ENCODE measurements around the gene CSTF2T. TPM values are rescaled to one million over a fixed set of nuclear protein-coding genes. Genes with fewer than 3 reads are reported as not detected.
A peak's percentile ranks its signal among the peaks of the same experiment; 100 is the strongest.

Gene CSTF2T, protein sequence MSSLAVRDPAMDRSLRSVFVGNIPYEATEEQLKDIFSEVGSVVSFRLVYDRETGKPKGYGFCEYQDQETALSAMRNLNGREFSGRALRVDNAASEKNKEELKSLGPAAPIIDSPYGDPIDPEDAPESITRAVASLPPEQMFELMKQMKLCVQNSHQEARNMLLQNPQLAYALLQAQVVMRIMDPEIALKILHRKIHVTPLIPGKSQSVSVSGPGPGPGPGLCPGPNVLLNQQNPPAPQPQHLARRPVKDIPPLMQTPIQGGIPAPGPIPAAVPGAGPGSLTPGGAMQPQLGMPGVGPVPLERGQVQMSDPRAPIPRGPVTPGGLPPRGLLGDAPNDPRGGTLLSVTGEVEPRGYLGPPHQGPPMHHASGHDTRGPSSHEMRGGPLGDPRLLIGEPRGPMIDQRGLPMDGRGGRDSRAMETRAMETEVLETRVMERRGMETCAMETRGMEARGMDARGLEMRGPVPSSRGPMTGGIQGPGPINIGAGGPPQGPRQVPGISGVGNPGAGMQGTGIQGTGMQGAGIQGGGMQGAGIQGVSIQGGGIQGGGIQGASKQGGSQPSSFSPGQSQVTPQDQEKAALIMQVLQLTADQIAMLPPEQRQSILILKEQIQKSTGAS
- polyA plus RNA-seq (2012; ENCODE audit: low read depth, missing spikeins) = 10.8 TPM

DNA sequence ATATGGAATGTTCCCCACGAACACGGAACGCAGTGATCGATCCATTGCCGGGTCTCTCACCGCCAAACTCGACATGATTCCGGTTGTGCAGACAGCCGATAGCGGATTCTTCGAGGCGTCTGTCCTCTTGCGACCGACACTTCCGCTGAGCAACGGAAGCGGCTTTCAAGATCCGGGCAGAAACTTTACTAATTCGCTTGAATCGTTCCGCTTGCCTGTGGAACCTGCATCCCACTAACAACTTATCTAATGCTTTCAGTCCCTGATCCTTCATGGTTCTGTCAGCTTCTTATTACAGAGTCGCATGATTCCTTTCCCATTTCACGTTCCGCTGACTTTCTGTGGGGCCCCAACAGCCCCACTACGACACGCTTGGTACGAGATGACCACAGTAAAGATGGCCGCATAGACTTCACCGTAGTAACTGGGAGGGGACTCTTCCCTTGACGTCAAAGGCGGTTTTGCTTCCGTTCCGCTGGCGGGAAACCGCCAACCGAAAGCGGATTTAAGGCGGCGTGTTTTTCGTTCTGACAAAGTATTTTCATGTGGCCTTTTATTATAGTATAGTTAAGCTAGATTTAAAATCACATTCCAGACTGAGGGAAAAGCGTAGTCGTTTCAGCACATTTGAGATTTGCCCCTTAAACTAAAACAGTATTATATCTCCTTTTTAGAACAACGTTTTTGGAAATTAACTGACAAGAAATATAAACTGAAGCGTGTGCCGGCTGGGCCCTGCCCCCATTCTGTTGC, at the start of gene CSTF2T:
CSTF2T (minus strand) TSS at position 121 of the 753 bp plus-strand sequence; CDS start at position 75, 46 bp downstream.
- TF ChIP-seq SPI1 (IDR thresholded peaks at IDR 0.05; ENCODE audit: low read depth, low read length) (no peak), PAX5 (IDR thresholded peaks at IDR 0.05; ENCODE audit: insufficient read depth, low read length, severe bottlenecking) (peak; percentile 33), TAF1 (IDR thresholded peaks at IDR 0.05; ENCODE audit: low read depth, low read length) (peak; percentile 85), POLR2A (IDR thresholded peaks at IDR 0.05; ENCODE audit: low read depth, low read length) (peak; percentile 87), POLR2AphosphoS5 (IDR thresholded peaks at IDR 0.05; ENCODE audit: low read depth, low read length) (peak; percentile 86), POU2F2 (IDR thresholded peaks at IDR 0.05; ENCODE audit: low read depth, low read length) (peak; percentile 46; the same call in 1 of the 2 replicates)

DNA sequence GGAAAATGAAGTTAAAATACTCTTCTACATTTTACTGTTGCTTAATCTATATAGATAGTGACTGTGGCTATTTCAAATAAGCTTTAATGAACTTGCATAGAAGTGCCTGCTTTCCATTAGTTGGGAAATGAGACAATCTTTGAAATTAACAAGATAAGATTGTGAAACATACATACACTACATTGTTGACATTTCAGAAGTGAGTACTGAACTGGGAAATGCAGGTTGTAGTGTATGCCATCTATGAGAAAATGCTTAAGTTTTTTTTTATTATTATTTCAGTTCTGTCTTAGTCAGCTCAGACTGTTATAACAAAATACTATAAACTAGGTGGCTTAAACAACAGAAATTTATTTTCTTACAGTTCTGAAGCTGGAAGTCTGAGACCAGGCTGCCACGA, 49.6 kb upstream of the CSTF2T start:
- FAIRE-seq = no peak
- DNase-seq (ENCODE audit: insufficient read length, low spot score) = no peak
- TF ChIP-seq TAF1 (IDR thresholded peaks at IDR 0.05; ENCODE audit: low read depth, low read length) (no peak), POLR2A (IDR thresholded peaks at IDR 0.05; ENCODE audit: low read depth, low read length) (no peak), SPI1 (IDR thresholded peaks at IDR 0.05; ENCODE audit: low read depth, low read length) (no peak), POLR2AphosphoS5 (IDR thresholded peaks at IDR 0.05; ENCODE audit: low read depth, low read length) (no peak), PAX5 (IDR thresholded peaks at IDR 0.05; ENCODE audit: insufficient read depth, low read length, severe bottlenecking) (no peak), POU2F2 (IDR thresholded peaks at IDR 0.05; ENCODE audit: low read depth, low read length) (no peak)

More for the DNA sequence above, at the start of gene CSTF2T:
- FAIRE-seq (peak; percentile 95), DNase-seq (ENCODE audit: insufficient read length, low spot score) (no peak)

DNA sequence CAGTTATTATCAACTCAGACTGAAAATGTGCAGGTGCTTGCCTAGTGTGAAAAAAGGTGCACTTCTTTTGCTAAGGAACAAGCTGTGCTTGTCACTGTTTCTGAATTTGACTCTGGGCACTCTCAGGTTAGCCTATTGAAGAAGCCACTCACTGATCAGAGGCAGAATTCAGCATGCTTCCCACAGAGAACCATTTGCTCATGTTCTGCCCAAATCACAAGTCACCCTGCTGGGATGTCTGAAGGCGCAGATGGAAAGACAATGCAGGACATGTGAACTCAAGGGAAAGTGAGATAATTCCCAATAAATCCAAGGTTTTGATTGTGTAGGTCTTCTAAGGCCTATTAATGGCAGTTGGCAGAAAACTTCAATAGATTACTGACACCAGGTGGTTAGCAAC, 47.8 kb upstream of the CSTF2T start:
- DNase-seq (ENCODE audit: insufficient read length, low spot score) (no peak), FAIRE-seq (no peak)
- TF ChIP-seq POLR2AphosphoS5 (IDR thresholded peaks at IDR 0.05; ENCODE audit: low read depth, low read length) (no peak), SPI1 (IDR thresholded peaks at IDR 0.05; ENCODE audit: low read depth, low read length) (no peak), POLR2A (IDR thresholded peaks at IDR 0.05; ENCODE audit: low read depth, low read length) (no peak), PAX5 (IDR thresholded peaks at IDR 0.05; ENCODE audit: insufficient read depth, low read length, severe bottlenecking) (no peak), POU2F2 (IDR thresholded peaks at IDR 0.05; ENCODE audit: low read depth, low read length) (no peak), TAF1 (IDR thresholded peaks at IDR 0.05; ENCODE audit: low read depth, low read length) (no peak)

DNA sequence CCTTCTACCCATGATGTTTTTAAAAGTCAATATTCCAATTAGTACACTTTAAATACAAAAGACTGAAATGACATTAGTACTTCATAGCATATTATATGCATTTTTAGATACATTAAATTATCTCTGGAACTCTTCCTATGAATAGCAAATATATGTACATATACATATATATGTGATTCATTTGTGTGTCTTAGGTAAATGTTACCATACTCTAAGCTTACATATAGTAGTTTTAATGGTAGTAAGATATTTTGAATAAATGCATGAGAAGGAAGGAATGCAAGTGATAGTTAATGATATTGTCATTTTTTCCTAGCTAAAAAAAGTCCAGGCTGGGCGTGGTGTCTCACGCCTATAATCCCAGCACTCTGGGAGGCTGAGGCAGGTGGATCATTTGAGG, 46.0 kb upstream of the CSTF2T start:
- no peak for DNase-seq (ENCODE audit: insufficient read length, low spot score)
- no peak for FAIRE-seq
- TF ChIP-seq POU2F2 (IDR thresholded peaks at IDR 0.05; ENCODE audit: low read depth, low read length) (no peak), SPI1 (IDR thresholded peaks at IDR 0.05; ENCODE audit: low read depth, low read length) (no peak), PAX5 (IDR thresholded peaks at IDR 0.05; ENCODE audit: insufficient read depth, low read length, severe bottlenecking) (no peak), POLR2A (IDR thresholded peaks at IDR 0.05; ENCODE audit: low read depth, low read length) (no peak), POLR2AphosphoS5 (IDR thresholded peaks at IDR 0.05; ENCODE audit: low read depth, low read length) (no peak), TAF1 (IDR thresholded peaks at IDR 0.05; ENCODE audit: low read depth, low read length) (no peak)

DNA sequence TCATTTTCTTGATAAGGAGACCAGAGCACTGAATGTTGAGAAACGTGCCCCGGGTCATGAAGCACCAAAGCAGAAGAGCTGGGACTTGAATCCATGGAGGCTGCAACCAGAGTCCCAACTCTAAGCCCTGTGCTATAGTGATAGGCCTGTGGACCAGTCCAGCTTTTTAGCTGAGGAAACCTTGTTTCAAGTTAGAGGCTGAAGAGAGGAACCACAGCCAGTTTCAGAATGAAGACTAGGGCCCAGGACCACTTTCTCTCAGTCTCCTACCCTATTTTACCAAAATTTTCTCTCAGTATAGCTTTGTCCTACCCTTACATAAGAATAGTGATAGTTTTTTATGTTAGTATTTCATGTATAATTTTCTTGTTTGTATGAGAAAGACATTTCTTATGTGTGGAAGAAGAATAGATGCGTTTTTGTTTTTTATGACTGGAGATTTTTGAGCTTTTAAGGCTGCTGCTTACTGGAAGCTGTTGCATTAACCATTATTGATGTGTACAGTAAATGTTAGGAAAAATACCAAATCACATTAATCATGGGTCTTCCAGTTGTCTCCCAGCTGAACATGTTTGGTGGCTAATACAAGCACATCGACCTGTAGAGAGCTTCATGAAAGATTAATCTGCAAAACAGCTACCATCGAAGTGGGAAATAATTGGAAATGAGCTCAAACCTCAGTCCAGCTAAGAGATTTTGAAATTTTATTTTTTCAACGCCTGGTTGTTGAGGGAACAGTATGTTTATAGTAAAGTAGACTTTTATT, 45.0 kb upstream of the CSTF2T start:
- FAIRE-seq (no peak), DNase-seq (ENCODE audit: insufficient read length, low spot score) (no peak)
- no peak for TF ChIP-seq PAX5 (IDR thresholded peaks at IDR 0.05; ENCODE audit: insufficient read depth, low read length, severe bottlenecking)
- TF ChIP-seq SPI1 (IDR thresholded peaks at IDR 0.05; ENCODE audit: low read depth, low read length) = no peak
- no peak for TF ChIP-seq POLR2AphosphoS5 (IDR thresholded peaks at IDR 0.05; ENCODE audit: low read depth, low read length)
- no peak for TF ChIP-seq POU2F2 (IDR thresholded peaks at IDR 0.05; ENCODE audit: low read depth, low read length)
- no peak for TF ChIP-seq POLR2A (IDR thresholded peaks at IDR 0.05; ENCODE audit: low read depth, low read length)
- no peak for TF ChIP-seq TAF1 (IDR thresholded peaks at IDR 0.05; ENCODE audit: low read depth, low read length)

DNA sequence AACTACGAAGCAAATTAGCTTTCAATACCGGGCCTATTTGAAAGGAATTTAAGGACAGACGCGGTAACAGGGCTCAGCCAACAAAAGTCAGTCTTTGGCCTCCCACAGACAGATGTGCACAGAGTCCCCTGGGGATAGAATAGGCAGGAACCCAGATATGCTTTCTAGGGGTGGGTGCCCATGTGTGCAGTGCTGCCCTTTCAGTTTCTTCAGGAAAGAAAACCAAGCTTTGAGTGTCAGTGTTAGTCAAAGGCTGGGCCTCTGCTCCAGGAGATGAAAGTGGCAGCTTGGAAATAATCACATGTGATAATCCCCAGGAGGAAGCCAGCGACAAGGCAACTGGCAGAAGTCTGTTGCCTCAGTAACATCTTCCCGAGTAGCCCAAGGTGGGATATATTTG, 43.8 kb upstream of the CSTF2T start:
- FAIRE-seq (peak; percentile 62), DNase-seq (ENCODE audit: insufficient read length, low spot score) (no peak)
- TF ChIP-seq SPI1 (IDR thresholded peaks at IDR 0.05; ENCODE audit: low read depth, low read length) = no peak
- no peak for TF ChIP-seq POLR2A (IDR thresholded peaks at IDR 0.05; ENCODE audit: low read depth, low read length)
- TF ChIP-seq PAX5 (IDR thresholded peaks at IDR 0.05; ENCODE audit: insufficient read depth, low read length, severe bottlenecking) = no peak
- no peak for TF ChIP-seq POU2F2 (IDR thresholded peaks at IDR 0.05; ENCODE audit: low read depth, low read length)
- no peak for TF ChIP-seq TAF1 (IDR thresholded peaks at IDR 0.05; ENCODE audit: low read depth, low read length)
- TF ChIP-seq POLR2AphosphoS5 (IDR thresholded peaks at IDR 0.05; ENCODE audit: low read depth, low read length) = no peak

DNA sequence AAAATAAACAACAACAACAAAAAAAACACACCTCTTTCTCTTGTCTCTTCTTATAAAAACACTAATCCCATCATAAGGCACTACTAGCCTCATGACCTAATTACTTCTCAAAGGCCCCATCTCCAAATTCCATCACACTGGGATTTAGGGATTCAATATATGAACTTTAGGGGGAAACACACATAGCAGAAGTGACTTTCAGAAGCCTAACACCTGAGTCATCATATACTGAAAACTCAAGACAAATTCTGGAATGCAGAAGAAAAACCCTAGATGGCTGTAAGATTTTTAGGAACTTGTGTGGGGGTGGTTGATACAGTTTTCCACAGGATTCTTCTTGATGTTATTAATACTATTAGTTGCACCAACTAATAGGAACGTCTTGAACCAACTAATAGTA, 33.7 kb upstream of the CSTF2T start:
- no peak for FAIRE-seq
- TF ChIP-seq POU2F2 (IDR thresholded peaks at IDR 0.05; ENCODE audit: low read depth, low read length) (no peak), SPI1 (IDR thresholded peaks at IDR 0.05; ENCODE audit: low read depth, low read length) (no peak), POLR2AphosphoS5 (IDR thresholded peaks at IDR 0.05; ENCODE audit: low read depth, low read length) (no peak), PAX5 (IDR thresholded peaks at IDR 0.05; ENCODE audit: insufficient read depth, low read length, severe bottlenecking) (no peak), POLR2A (IDR thresholded peaks at IDR 0.05; ENCODE audit: low read depth, low read length) (no peak), TAF1 (IDR thresholded peaks at IDR 0.05; ENCODE audit: low read depth, low read length) (no peak)
- DNase-seq (ENCODE audit: insufficient read length, low spot score) = no peak

DNA sequence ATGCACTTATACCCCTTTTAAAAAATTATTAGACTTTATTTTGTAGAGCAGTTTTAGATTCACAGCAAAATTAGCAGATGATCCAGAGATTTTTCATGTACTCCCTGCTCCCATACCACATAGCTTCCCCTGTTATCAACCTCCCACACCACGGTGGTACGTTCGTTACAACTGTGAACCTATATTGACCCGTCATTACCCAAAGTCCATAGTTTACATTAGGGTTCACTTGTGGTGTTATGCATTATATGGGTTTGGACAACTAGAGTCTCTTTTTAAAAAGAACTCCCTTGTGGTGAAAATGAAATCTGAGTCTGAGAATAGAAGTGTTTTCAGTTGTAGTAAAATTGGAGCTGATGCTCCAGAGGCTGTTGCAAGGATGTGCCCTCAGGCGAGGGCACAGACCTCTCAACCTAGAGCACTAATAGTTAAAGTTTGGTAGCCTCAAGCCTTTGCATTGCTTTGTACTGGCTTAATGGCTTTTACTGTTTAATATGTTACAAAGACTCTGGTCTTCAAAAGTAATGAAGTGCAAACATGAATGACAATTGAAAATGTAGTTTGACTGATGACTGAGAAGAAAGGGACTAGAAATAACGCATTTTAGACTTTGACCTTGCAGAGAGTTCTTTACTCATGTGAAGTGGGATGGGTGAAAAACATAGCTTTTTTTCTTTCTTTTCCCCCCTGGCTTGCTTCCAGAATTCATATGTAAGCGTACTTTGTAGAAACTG, 30.6 kb upstream of the CSTF2T start:
- no peak for TF ChIP-seq POLR2A (IDR thresholded peaks at IDR 0.05; ENCODE audit: low read depth, low read length)
- no peak for TF ChIP-seq SPI1 (IDR thresholded peaks at IDR 0.05; ENCODE audit: low read depth, low read length)
- no peak for TF ChIP-seq TAF1 (IDR thresholded peaks at IDR 0.05; ENCODE audit: low read depth, low read length)
- no peak for TF ChIP-seq POLR2AphosphoS5 (IDR thresholded peaks at IDR 0.05; ENCODE audit: low read depth, low read length)
- FAIRE-seq (no peak), DNase-seq (ENCODE audit: insufficient read length, low spot score) (no peak)

Data from GM12891 (cell line).